ENCODE data around the gene PPM1J. TPM values are rescaled to one million over a fixed set of nuclear protein-coding genes. Genes with fewer than 3 reads are reported as not detected.

Gene PPM1J
- total RNA-seq, 1 donor from 2014 or later: 2.5 TPM

DNA sequence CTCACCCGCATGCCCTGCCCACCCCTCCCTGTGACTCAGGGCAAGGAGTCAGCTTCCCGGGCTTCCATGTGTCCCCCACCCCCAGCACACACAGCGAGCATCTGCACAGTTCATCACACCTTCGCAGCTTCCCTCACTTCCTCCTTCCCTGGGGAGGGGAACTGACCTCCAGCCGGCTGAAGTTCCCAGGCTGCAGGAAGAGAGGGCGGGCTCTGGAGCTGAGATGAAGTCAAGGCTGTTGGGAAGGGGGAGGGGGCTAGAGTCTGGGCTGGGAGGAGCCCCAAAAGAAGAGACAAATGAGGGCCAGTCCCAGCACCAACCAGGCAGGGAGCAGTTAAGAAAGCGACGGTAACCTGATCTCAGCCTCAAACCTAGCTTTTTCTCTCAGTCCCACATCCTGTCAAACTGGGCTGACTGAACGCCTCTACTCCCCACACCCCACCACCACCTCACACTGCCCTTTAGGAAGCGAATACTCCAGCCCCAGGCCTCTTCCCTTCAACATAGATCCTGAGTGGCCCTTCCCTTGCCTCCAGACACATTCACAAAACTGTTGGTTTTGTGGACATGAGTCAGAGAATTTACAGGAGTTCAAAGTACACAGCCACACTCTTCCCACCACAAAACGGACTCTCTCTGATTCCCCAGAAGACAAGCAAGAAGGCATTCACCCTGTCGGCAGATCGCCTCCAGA lies 10.1 kb downstream of the PPM1J start:
- peak; percentile 94 for DNase-seq (ENCODE audit: low read depth)

- DNase-seq (ENCODE audit: low read depth): no peak
Measured at GRCh38 chr1:112704391-112704933, 10.7 kb downstream of the PPM1J start.

DNA sequence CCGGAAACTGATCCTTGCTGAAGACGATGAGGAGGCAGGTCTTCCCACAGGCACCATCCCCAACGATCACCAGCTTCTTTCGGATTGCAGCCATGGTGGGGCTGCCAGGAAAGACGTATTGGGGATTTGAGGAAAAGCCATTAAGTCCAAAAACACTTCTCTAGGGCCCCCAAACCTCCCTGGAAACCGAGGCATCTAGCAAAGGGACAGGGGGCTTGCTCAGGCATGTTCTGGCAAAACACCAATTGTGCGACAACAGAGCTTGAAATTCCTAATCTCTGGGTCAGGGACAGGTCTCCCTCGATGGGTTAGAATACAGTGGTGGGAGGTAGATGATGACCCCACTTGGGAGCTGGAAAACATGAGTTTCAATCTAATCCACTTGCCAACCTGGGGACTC lies 11.4 kb downstream of the PPM1J start:
- no peak for DNase-seq (ENCODE audit: low read depth)

- DNase-seq (ENCODE audit: low read depth): no peak
Measured at GRCh38 chr1:112702420-112703261, 12.5 kb downstream of the PPM1J start.

GRCh38 chr1:112702067-112702395 lies 13.1 kb downstream of the PPM1J start:
- no peak for DNase-seq (ENCODE audit: low read depth)

- no peak for DNase-seq (ENCODE audit: low read depth)
Measured at GRCh38 chr1:112701227-112702066, 13.7 kb downstream of the PPM1J start.

DNA sequence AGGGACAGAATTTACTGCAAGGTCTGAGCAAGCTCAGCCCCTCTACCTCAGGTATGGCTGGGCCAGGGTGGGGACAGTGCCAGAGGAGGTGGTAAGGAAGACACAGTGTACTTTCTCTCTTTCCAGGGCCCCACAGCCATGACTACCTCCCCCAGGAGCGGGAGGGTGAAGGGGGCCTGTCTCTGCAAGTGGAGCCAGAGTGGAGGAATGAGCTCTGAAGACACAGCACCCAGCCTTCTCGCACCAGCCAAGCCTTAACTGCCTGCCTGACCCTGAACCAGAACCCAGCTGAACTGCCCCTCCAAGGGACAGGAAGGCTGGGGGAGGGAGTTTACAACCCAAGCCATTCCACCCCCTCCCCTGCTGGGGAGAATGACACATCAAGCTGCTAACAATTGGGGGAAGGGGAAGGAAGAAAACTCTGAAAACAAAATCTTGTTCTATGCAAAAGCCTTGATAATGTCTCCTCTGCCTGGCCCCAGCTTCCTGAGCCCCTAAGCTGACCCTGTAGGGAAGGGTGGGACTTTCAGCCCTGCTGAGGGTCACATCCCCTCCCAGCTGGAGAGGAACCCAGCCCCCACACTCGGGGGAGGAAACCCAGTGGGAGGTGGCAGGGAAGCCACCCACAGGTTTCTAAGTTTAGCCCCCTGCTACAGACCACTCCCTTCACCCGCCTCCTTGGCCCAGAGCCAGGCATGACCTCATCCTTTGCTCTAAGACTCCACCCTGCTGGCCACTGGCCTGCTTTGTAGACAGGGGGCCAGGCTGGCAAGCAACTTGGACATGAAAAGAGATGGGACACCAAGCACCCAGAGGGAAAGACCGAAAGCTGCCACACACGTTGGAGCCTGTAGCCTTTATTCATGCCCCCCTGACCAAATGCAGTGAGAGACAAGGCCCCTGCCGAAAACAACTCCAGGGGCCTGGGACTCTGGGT lies 14.6 kb downstream of the PPM1J start:
- DNase-seq (ENCODE audit: low read depth): peak; percentile 92

GRCh38 chr1:112699425-112700144 lies 15.5 kb downstream of the PPM1J start:
- no peak for DNase-seq (ENCODE audit: low read depth)

- DNase-seq (ENCODE audit: low read depth): no peak
Measured at GRCh38 chr1:112698366-112699310, 16.5 kb downstream of the PPM1J start.

GRCh38 chr1:112697781-112698201 lies 17.3 kb downstream of the PPM1J start:
- no peak for DNase-seq (ENCODE audit: low read depth)

DNA sequence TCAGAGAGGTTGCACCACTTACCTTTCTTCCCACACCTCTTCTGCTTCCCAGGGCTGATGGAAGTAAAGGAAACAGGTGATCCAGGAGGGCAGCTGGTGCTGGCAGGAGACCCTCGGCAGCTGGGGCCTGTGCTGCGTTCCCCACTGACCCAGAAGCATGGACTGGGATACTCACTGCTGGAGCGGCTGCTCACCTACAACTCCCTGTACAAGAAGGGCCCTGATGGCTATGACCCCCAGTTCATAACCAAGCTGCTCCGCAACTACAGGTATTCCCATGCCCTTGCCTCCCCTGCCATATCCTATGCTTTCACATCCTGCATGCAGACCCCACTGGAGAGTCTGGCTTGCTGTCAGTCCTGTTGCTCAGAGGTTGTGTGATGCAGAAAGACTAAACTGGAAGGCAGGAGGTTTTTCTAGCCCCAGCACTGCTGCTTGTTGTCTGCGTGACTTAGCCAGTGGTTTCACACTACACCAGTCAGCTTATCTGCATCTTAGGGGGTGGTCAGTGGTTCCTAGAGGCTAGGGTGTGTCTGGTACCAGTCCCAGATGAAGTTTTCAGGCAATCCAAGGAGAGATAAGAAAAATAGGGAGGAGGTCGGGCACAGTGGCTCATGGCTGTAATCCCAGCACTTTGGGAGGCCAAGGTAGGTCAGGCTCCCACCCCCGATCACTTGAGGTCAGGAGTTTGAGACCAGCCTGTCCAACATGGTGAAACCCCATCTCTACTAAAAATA lies 18.4 kb downstream of the PPM1J start:
- DNase-seq (ENCODE audit: low read depth): no peak

DNA sequence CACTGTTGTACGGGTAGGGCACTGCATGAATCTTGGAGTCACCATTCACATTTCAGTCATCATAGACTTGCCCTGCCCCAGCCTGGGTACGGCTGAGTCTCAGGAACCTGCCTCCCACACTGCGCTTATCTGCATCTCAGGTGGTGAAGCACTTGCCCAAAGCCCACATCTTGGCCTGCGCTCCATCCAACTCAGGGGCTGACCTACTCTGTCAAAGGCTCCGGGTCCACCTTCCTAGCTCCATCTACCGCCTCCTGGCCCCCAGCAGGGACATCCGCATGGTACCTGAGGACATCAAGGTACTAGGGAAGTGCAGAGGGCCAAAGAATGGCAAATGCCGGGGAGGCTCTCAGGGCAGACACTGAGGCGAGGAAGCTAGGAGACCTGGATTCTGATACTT lies 19.9 kb downstream of the PPM1J start:
- DNase-seq (ENCODE audit: low read depth): no peak

GRCh38 chr1:112694363-112694929 lies 20.7 kb downstream of the PPM1J start:
- no peak for DNase-seq (ENCODE audit: low read depth)

DNA sequence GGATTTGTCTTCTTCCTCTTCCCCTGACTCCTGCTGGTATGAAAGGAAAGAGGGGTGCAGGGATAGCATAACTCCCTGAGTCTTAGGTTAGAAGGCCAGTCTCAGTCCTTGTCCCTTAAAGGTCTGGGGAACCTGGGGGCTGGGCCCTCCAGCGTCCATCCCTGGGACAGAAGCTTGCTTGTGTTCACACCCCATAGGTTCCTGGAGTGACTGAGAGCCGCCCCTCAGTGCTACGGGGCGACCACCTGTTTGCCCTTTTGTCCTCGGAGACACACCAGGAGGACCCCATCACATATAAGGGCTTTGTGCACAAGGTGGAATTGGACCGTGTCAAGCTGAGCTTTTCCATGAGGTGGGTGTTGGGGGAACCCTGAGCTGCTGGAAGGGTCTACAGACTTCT lies 21.3 kb downstream of the PPM1J start:
- DNase-seq (ENCODE audit: low read depth): no peak

DNA sequence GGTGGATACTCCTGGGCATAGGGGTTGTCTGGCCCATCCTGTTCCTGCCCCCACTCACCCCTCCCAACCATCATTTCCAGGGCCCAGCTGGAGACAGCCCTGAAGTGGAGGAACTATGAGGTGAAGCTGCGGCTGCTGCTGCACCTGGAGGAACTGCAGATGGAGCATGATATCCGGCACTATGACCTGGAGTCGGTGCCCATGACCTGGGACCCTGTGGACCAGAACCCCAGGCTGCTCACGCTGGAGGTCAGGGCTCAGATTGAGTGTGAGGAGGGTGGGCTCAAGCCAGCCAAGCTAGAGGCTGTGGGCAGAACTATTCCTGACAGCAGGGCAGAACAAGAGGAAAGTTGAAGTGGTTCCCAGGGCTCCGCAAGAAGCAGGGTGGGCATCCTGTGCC lies 22.5 kb downstream of the PPM1J start:
- no peak for DNase-seq (ENCODE audit: low read depth)

DNA sequence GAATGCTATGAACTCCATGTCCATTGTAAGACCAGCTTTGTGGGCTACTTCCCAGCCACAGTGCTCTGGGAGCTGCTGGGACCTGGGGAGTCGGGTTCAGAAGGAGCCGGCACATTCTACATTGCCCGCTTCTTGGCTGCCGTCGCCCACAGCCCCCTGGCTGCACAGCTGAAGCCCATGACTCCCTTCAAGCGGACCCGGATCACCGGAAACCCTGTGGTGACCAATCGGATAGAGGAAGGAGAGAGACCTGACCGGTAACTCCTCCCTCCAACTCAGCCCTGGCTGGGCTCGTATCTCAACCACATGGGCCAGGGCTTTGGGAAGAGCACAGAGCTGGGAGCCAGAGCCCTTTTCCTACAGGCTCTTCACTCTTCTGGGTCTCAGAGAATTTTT lies 25.3 kb downstream of the PPM1J start:
- DNase-seq (ENCODE audit: low read depth): no peak

DNA sequence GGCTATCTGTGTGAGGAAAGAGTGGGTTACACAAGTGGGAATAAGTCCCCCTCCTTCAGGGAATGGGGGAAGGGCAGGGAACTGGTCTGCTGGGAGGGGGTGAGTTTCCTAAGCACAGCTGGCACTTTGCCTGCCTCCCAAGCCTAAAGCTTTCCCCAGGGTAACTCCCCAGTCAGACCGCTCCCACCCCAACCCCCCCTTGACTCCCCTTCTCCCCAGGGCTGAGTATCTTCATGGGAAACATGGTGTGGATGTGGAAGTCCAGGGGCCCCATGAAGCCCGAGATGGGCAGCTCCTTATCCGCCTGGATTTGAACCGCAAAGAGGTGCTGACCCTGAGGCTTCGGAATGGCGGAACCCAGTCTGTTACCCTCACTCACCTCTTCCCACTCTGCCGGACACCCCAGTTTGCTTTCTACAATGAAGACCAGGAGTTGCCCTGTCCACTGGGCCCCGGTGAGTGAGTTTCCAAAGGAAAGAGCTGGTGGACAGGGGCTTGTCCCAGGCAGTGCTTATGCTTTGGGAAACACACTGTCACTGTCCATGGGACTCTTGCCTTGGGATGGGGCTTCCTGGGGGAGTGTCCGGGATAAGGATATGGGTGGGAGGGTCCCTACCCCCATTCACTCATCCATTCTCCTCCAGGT lies 25.8 kb downstream of the PPM1J start:
- no peak for DNase-seq (ENCODE audit: low read depth)

- DNase-seq (ENCODE audit: low read depth): no peak
Measured at GRCh38 chr1:112688781-112689193, 26.3 kb downstream of the PPM1J start.

Measured in renal cortical epithelial cell (primary cell).